ENCODE measurements around the gene ERBB4. TPM values are rescaled to one million over a fixed set of nuclear protein-coding genes. Genes with fewer than 3 reads are reported as not detected.

ERBB4 gene
- total RNA-seq, 1 experiment from 2014 or later, result 0.15 TPM

- TF ChIP-seq TCF7L2 (IDR thresholded peaks at IDR 0.05; ENCODE audit: low read depth, low read length) (no peak), SIN3A (IDR thresholded peaks at IDR 0.05; ENCODE audit: borderline replicate concordance, insufficient read depth, low read depth, low read length) (no peak), CTCF (IDR thresholded peaks at IDR 0.05) (no peak), REST (IDR thresholded peaks at IDR 0.05; ENCODE audit: insufficient read depth in 1 of 2, low read depth in 2 of 2, low read length in 1 of 2) (no peak), POLR2AphosphoS5 (IDR thresholded peaks at IDR 0.05; ENCODE audit: low read depth, low read length) (no peak)
- in situ Hi-C loops (cut with HindIII; ENCODE audit: low pct_unique_long_range_greater_than_20kb, low sequenced_read_pairs) (no loop called here), intact Hi-C loops (cut with micrococcal nuclease; ENCODE audit: unreplicated experiment) (no loop called here)
- no peak for ATAC-seq
- Histone ChIP-seq H3K36me3 (ENCODE audit: control insufficient read depth, insufficient read depth, low read length) (no peaks in the 10 kb centered on the region), H3K4me1 (ENCODE audit: control insufficient read depth, insufficient read depth, low read length) (no peaks in the 10 kb centered on the region), H3K4me3 (ENCODE audit: low read depth in 2 of 2, low read length in 2 of 2) (no peak overlapping the region), H3K27me3 (ENCODE audit: control insufficient read depth, insufficient read depth, low read length) (no peaks in the 10 kb centered on the region; the same call in 1 of the 2 replicates), H3K9me3 (ENCODE audit: control insufficient read depth, insufficient read depth, low read depth, low read length) (no peaks in the 10 kb centered on the region), H3K27ac (ENCODE audit: low read length) (no peak overlapping the region)
- BruUV-seq (replicated peaks), result no TSS peak
- ChIA-PET POLR2A (no interaction called here), CTCF (interaction anchor here (0.7 kb wide), 1 partner anchor 98 kb away, joined by 3 read pairs; no protein-coding TSS in a partner anchor)
- DNase-seq (ENCODE audit: low read depth, low spot score), result no peak
Measured at GRCh38 chr2:211802666-211803065, 735.9 kb downstream of the ERBB4 start.

GRCh38 chr2:211800001-211800400 is 738.6 kb downstream of the ERBB4 start:
- in situ Hi-C loops (cut with HindIII; ENCODE audit: low pct_unique_long_range_greater_than_20kb, low sequenced_read_pairs), result no loop called here
- BruUV-seq (replicated peaks), result no TSS peak
- POLR2A ChIA-PET, result no interaction called here

More at GRCh38 chr2:211800001-211800400, 738.6 kb downstream of the ERBB4 start:
- CTCF ChIA-PET, result no interaction called here
- H3K27me3 ChIP-seq (ENCODE audit: control insufficient read depth, insufficient read depth, low read length), result no peaks in the 10 kb centered on the region
- no peak for TF ChIP-seq TCF7L2 (IDR thresholded peaks at IDR 0.05; ENCODE audit: low read depth, low read length)
- no peak for TF ChIP-seq REST (IDR thresholded peaks at IDR 0.05; ENCODE audit: insufficient read depth in 1 of 2, low read depth in 2 of 2, low read length in 1 of 2)
- no peak for TF ChIP-seq SIN3A (IDR thresholded peaks at IDR 0.05; ENCODE audit: borderline replicate concordance, insufficient read depth, low read depth, low read length)
- TF ChIP-seq POLR2AphosphoS5 (IDR thresholded peaks at IDR 0.05; ENCODE audit: low read depth, low read length), result no peak
- TF ChIP-seq CTCF (IDR thresholded peaks at IDR 0.05), result no peak
- intact Hi-C loops (cut with micrococcal nuclease; ENCODE audit: unreplicated experiment), result no loop called here
- no peak for DNase-seq (ENCODE audit: low read depth, low spot score)
- H3K27ac ChIP-seq (ENCODE audit: low read length), result no peak overlapping the region
- no peak overlapping the region for H3K4me3 ChIP-seq (ENCODE audit: low read depth in 2 of 2, low read length in 2 of 2)
- no peaks in the 10 kb centered on the region for H3K9me3 ChIP-seq (ENCODE audit: control insufficient read depth, insufficient read depth, low read depth, low read length)
- ATAC-seq, result no peak
- no peaks in the 10 kb centered on the region for H3K4me1 ChIP-seq (ENCODE audit: control insufficient read depth, insufficient read depth, low read length)
- no peaks in the 10 kb centered on the region for H3K36me3 ChIP-seq (ENCODE audit: control insufficient read depth, insufficient read depth, low read length)
